Muscle of leg (tissue), 16 donors: ENCODE measurements around the gene SLC1A3. TPM values are rescaled to one million over a fixed set of nuclear protein-coding genes. Genes with fewer than 3 reads are reported as not detected.

ENCODE experiments used
- DNase-seq: peaks from one replicate; pipeline ENCODE4 v3.0.0; 2013
- H3K27ac ChIP-seq: one replicate; pipeline ENCODE4 v1.5.1; 2013; ENCODE audit warnings: mild to moderate bottlenecking, low read length, control low read depth
- H3K27me3 ChIP-seq: one replicate; pipeline ENCODE4 v1.6.1; 2013; ENCODE audit warnings: low read length; ENCODE audit not compliant: control insufficient read depth, insufficient read depth
- H3K36me3 ChIP-seq: one replicate; pipeline ENCODE4 v1.6.1; 2013; ENCODE audit warnings: low read length; ENCODE audit not compliant: control insufficient read depth, insufficient read depth
- H3K4me1 ChIP-seq: one replicate; pipeline ENCODE4 v1.6.1; 2013; ENCODE audit warnings: low read length; ENCODE audit not compliant: control insufficient read depth, insufficient read depth
- H3K4me3 ChIP-seq: one replicate; pipeline ENCODE4 v1.5.1; 2013; ENCODE audit warnings: low read length, control low read depth
- H3K9me3 ChIP-seq: replicated peaks from 2 replicates; pipeline ENCODE4 v1.6.1; 2013; ENCODE audit warnings: low read depth, low read length; ENCODE audit not compliant: control insufficient read depth
- WGBS: methylation state at CpG from one replicate; pipeline ENCODE4 v1.1.5; 2013; ENCODE audit warnings: missing lambda C conversion rate; ENCODE audit not compliant: insufficient coverage; 5-methylcytosine and 5-hydroxymethylcytosine counted together
- long read RNA-seq, 11 donors: transcript quantifications; one replicate each; lab custom pipeline, GENCODE V29; 2026
- polyA plus RNA-seq, 8 donors: library from polyadenylated mRNA; unstranded; fragments of 120-200 nt; gene quantifications; one replicate each; pipeline versions ENCODE4 v1.2.1 to v1.2.3, GENCODE V29; 2013; ENCODE audit warnings: inconsistent platforms in 1 of 8, low replicate concordance in 1 of 8; ENCODE audit not compliant: insufficient read length in 8 of 8, insufficient read depth in 1 of 8
- total RNA-seq: library from RNA; stranded (reverse); fragments of 120-200 nt; gene quantifications from one replicate; pipeline ENCODE4 v1.2.4, GENCODE V29; 2013

The SLC1A3 gene
- total RNA-seq = 19.5 TPM
- 10 to 100 TPM; 12.5 to 25.6 (median 16.6) TPM for polyA plus RNA-seq
- long read RNA-seq, donor 1, partial matches to known transcripts = 0 of 3 reads
- long read RNA-seq, donor 1, other reads (novel, unspliced or antisense) = 0 of 3 reads
- long read RNA-seq, donor 2 = 0 reads
- long read RNA-seq, donor 3, full-length matches to known transcripts = 5 of 20 reads
- long read RNA-seq, donor 3, partial matches to known transcripts = 15 of 20 reads
- long read RNA-seq, donor 3, other reads (novel, unspliced or antisense) = 0 of 20 reads
- long read RNA-seq, donor 4, full-length matches to known transcripts = 2 of 2 reads
- long read RNA-seq, donor 4, partial matches to known transcripts = 0 of 2 reads
- long read RNA-seq, donor 4, other reads (novel, unspliced or antisense) = 0 of 2 reads
- long read RNA-seq, donor 5, full-length matches to known transcripts = 9 of 19 reads
- long read RNA-seq, donor 5, partial matches to known transcripts = 10 of 19 reads
- long read RNA-seq, donor 5, other reads (novel, unspliced or antisense) = 0 of 19 reads
- long read RNA-seq, donor 6, full-length matches to known transcripts = 6 of 26 reads
- long read RNA-seq, donor 6, partial matches to known transcripts = 20 of 26 reads
- long read RNA-seq, donor 6, other reads (novel, unspliced or antisense) = 0 of 26 reads
- long read RNA-seq, donor 7, full-length matches to known transcripts = 2 of 2 reads
- long read RNA-seq, donor 7, partial matches to known transcripts = 0 of 2 reads
- long read RNA-seq, donor 7, other reads (novel, unspliced or antisense) = 0 of 2 reads
- long read RNA-seq, donor 8, full-length matches to known transcripts = 4 of 11 reads
- long read RNA-seq, donor 8, partial matches to known transcripts = 7 of 11 reads
- long read RNA-seq, donor 8, other reads (novel, unspliced or antisense) = 0 of 11 reads
- long read RNA-seq, donor 9, partial matches to known transcripts = 0 of 1 reads
- long read RNA-seq, donor 9, other reads (novel, unspliced or antisense) = 0 of 1 reads
- long read RNA-seq, donor 10, full-length matches to known transcripts = 3 of 9 reads
- long read RNA-seq, donor 10, partial matches to known transcripts = 6 of 9 reads
- long read RNA-seq, donor 10, other reads (novel, unspliced or antisense) = 0 of 9 reads
- long read RNA-seq, donor 11, full-length matches to known transcripts = 5 of 5 reads
- long read RNA-seq, donor 11, partial matches to known transcripts = 0 of 5 reads
- long read RNA-seq, donor 11, other reads (novel, unspliced or antisense) = 0 of 5 reads

GRCh38 chr5:36606428-36607113, at the start of gene SLC1A3:
Gene SLC1A3 (plus strand): TSS chr5:36606606. CDS start chr5:36608424, 1,818 bp downstream.
- peak within 1 kb of the TSS; percentile 86 for H3K27ac ChIP-seq
- WGBS = 0% methylated on average over 9 of the region's 20 CpGs
- peaks cover 2% of the 10 kb centered on the region for H3K27me3 ChIP-seq
- peak; percentile 90 for DNase-seq
- H3K36me3 ChIP-seq = peaks cover 5% of the 10 kb centered on the region
- no peaks in the 10 kb centered on the region for H3K9me3 ChIP-seq
- peak within 1 kb of the TSS; percentile 60 for H3K4me3 ChIP-seq
- peaks cover 5% of the 10 kb centered on the region for H3K4me1 ChIP-seq

- Histone ChIP-seq H3K4me1 (no peaks in the 10 kb centered on the region), H3K36me3 (no peaks in the 10 kb centered on the region), H3K9me3 (no peaks in the 10 kb centered on the region), H3K27ac (no peak overlapping the region), H3K4me3 (no peak overlapping the region), H3K27me3 (no peaks in the 10 kb centered on the region)
- WGBS = no CpG with 5 or more reads among the region's 2 CpGs
- no peak for DNase-seq
Measured at GRCh38 chr5:36558641-36559040, 47.8 kb upstream of the SLC1A3 start.

GRCh38 chr5:36561601-36562000, 44.8 kb upstream of the SLC1A3 start:
- WGBS = 100% methylated on average over 2 of the region's 3 CpGs
- no peaks in the 10 kb centered on the region for H3K27me3 ChIP-seq
- no peaks in the 10 kb centered on the region for H3K9me3 ChIP-seq
- DNase-seq = no peak
- H3K36me3 ChIP-seq = no peaks in the 10 kb centered on the region
- H3K27ac ChIP-seq = no peak overlapping the region
- H3K4me1 ChIP-seq = no peaks in the 10 kb centered on the region
- no peak overlapping the region for H3K4me3 ChIP-seq

GRCh38 chr5:36569491-36569890, 36.9 kb upstream of the SLC1A3 start:
- Histone ChIP-seq H3K27me3 (no peaks in the 10 kb centered on the region), H3K4me3 (no peak overlapping the region), H3K27ac (no peak overlapping the region), H3K36me3 (no peaks in the 10 kb centered on the region), H3K4me1 (peaks cover 4% of the 10 kb centered on the region), H3K9me3 (no peaks in the 10 kb centered on the region)
- peak; percentile 80 for DNase-seq
- WGBS = 86% methylated on average over 2 of the region's 5 CpGs

GRCh38 chr5:36570301-36571095, 35.9 kb upstream of the SLC1A3 start:
- peaks cover 4% of the 10 kb centered on the region for H3K4me1 ChIP-seq
- WGBS = 88% methylated on average over 3 of the region's 6 CpGs
- H3K9me3 ChIP-seq = no peaks in the 10 kb centered on the region
- DNase-seq = peak; percentile 79
- no peak overlapping the region for H3K4me3 ChIP-seq
- no peaks in the 10 kb centered on the region for H3K27me3 ChIP-seq
- H3K27ac ChIP-seq = no peak overlapping the region
- no peaks in the 10 kb centered on the region for H3K36me3 ChIP-seq

- H3K9me3 ChIP-seq = no peaks in the 10 kb centered on the region
- no peaks in the 10 kb centered on the region for H3K36me3 ChIP-seq
- H3K4me3 ChIP-seq = no peak overlapping the region
- WGBS = 77% methylated on average over 3 of the region's 4 CpGs
- H3K4me1 ChIP-seq = peaks cover 4% of the 10 kb centered on the region
- peak; percentile 60 for DNase-seq
- no peak overlapping the region for H3K27ac ChIP-seq
- H3K27me3 ChIP-seq = no peaks in the 10 kb centered on the region
Measured at GRCh38 chr5:36571401-36572042, 34.9 kb upstream of the SLC1A3 start.

- Histone ChIP-seq H3K4me1 (peaks cover 4% of the 10 kb centered on the region), H3K36me3 (no peaks in the 10 kb centered on the region), H3K27me3 (no peaks in the 10 kb centered on the region), H3K4me3 (no peak overlapping the region), H3K27ac (no peak overlapping the region), H3K9me3 (no peaks in the 10 kb centered on the region)
- WGBS = 80% methylated on average over 1 of the region's 2 CpGs
- DNase-seq = no peak
Measured at GRCh38 chr5:36573438-36573837, 33.0 kb upstream of the SLC1A3 start.

- Histone ChIP-seq H3K27ac (no peak overlapping the region), H3K27me3 (no peaks in the 10 kb centered on the region), H3K4me1 (no peaks in the 10 kb centered on the region), H3K4me3 (no peak overlapping the region), H3K36me3 (no peaks in the 10 kb centered on the region), H3K9me3 (no peaks in the 10 kb centered on the region)
- WGBS = no CpG with 5 or more reads among the region's 4 CpGs
- no peak for DNase-seq
Measured at GRCh38 chr5:36575361-36575781, 31.0 kb upstream of the SLC1A3 start.
